GM23248 (cell line): ENCODE data around the gene COX20.

Experiments
- EZH2 ChIP-seq: fragments of 200-600 bp; sonication (generic); IDR thresholded peaks from 2 replicates; pipeline ENCODE4 v1.6.1; 2018; ENCODE audit warnings: antibody characterized with exemption, mild to moderate bottlenecking; ENCODE audit not compliant: insufficient read depth, poor library complexity, severe bottlenecking
- EZH2phosphoT487 ChIP-seq: fragments of 200-600 bp; sonication (generic); IDR thresholded peaks from 2 replicates; pipeline ENCODE4 v1.6.1; 2018; ENCODE audit warnings: antibody characterized with exemption, moderate library complexity, mild to moderate bottlenecking, low read depth; ENCODE audit not compliant: insufficient read depth

GRCh38 chr1:244833734-244834542 lies 1.5 kb upstream of the COX20 start:
- TF ChIP-seq EZH2 (no peak), EZH2phosphoT487 (no peak)
